ENCODE results near the gene ATN1.

Gene ATN1

DNA sequence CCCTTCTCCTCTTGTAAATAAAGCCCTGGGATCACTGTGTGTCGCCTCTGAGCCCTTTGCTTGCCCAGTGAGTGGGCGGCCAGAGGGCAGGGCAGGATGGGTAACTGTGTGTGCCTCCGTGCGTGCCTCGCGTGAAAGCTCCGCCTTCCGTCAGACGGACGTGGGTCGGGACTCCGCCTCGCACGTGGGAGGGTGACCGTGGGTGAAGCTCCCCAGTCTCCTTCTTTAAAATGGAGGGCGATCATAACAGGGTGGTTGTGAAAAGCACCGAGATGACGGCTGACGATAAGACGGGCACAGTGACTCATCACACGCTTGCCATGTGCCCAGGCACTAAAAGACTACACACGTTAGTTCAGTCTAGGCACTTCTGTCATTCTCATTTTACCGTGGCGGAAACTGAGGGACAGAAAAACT is 33.5 kb downstream of the ATN1 start:
- peaks cover 18% of the 10 kb centered on the region for H3K36me3 ChIP-seq (replicated peaks)
- H3K4me3 ChIP-seq (ENCODE audit: low read depth, low read length) = peak overlapping the region; percentile 45
- no peak for DNase-seq
- TF ChIP-seq, protein P1, sequence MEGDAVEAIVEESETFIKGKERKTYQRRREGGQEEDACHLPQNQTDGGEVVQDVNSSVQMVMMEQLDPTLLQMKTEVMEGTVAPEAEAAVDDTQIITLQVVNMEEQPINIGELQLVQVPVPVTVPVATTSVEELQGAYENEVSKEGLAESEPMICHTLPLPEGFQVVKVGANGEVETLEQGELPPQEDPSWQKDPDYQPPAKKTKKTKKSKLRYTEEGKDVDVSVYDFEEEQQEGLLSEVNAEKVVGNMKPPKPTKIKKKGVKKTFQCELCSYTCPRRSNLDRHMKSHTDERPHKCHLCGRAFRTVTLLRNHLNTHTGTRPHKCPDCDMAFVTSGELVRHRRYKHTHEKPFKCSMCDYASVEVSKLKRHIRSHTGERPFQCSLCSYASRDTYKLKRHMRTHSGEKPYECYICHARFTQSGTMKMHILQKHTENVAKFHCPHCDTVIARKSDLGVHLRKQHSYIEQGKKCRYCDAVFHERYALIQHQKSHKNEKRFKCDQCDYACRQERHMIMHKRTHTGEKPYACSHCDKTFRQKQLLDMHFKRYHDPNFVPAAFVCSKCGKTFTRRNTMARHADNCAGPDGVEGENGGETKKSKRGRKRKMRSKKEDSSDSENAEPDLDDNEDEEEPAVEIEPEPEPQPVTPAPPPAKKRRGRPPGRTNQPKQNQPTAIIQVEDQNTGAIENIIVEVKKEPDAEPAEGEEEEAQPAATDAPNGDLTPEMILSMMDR (IDR thresholded peaks at IDR 0.05; ENCODE audit: low read depth, low read length, missing control alignments) = no peak
- H3K27me3 ChIP-seq (replicated peaks) = no peaks in the 10 kb centered on the region
- H3K27ac ChIP-seq = peak overlapping the region; percentile 31
- in situ Hi-C loops (cut with HindIII; ENCODE audit: low pct_ligation_motif_present, low sequenced_read_pairs) = no loop called here

DNA sequence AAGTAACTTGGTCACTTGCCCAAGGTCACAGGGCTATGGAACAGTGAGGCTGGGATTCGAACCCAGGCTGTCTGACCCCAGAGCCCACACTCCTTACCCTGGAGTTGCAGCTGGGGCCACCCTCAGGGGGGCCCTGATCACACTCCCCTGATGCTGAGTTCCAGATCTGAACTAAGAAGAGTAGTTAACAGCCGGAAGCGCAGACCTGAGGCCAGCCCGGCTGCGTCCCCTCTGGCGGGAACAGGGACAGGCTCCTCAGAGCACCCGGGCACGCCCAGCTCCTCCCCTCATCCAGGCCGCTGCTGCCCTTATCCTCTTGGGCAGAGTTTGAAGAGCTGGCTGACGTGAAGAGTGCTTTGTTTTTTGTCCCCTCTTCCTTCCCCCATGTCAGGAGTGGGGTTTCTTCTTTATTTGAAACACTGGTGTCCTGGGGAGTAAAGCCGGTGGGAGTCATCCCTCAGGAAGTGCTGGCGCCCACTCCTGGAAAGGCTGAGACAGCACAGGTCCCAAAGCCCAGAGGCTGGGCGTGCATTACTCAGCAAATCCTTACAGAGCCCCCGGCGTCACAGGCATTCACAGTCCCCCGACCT is 34.0 kb downstream of the ATN1 start:
- TF ChIP-seq, protein P1 (IDR thresholded peaks at IDR 0.05; ENCODE audit: low read depth, low read length, missing control alignments) = peak; percentile 78
- peak; percentile 74 for DNase-seq
- in situ Hi-C loops (cut with HindIII; ENCODE audit: low pct_ligation_motif_present, low sequenced_read_pairs) = no loop called here
- Histone ChIP-seq H3K27me3 (replicated peaks) (no peaks in the 10 kb centered on the region), H3K4me3 (ENCODE audit: low read depth, low read length) (peak overlapping the region; percentile 45), H3K27ac (peak overlapping the region; percentile 31), H3K36me3 (replicated peaks) (peaks cover 23% of the 10 kb centered on the region)

GRCh38 chr12:6962285-6963015 is 34.7 kb downstream of the ATN1 start:
- in situ Hi-C loops (cut with HindIII; ENCODE audit: low pct_ligation_motif_present, low sequenced_read_pairs) = no loop called here
- Histone ChIP-seq H3K4me3 (ENCODE audit: low read depth, low read length) (no peak overlapping the region), H3K27me3 (replicated peaks) (no peaks in the 10 kb centered on the region), H3K27ac (peak overlapping the region; percentile 31), H3K36me3 (replicated peaks) (peaks cover 29% of the 10 kb centered on the region)
- TF ChIP-seq, protein P1 (IDR thresholded peaks at IDR 0.05; ENCODE audit: low read depth, low read length, missing control alignments) = no peak
- no peak for DNase-seq

DNA sequence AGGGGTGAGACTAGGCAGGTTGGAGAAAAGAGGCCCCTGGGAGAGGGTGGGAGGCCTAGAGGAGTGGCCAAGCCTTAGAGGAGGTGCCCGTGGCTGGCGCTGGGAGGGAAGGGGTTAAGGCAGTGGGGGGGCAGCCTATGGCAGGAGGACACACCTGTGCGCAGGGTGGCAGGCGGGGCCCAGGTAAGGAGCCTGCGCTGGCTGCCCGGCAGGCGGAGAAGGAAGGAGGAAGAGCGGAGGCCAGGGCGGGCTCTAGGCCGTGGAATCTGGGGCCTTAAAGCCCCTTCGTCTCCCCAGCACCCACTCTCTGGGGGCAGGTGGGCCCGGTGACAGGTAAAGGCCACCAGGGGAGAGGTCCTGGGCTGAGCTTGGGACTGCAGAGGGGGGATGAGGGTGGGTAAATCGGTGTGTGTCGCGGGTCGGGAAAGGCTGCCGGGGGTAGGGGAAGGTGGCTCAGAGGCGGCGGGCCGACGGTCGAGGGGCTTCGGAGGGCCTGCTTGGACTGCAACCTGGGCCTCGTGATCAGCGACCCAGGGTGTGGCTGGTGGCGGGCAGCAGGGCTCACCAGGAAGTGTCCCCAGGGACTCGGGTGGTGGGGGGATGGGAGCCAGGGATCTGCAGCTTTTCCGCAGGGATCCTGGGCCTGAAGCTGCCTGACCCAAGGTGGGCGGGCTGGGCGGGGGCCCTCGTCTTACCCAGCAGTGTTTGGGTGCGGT is 35.4 kb downstream of the ATN1 start:
- Histone ChIP-seq H3K27me3 (replicated peaks) (no peaks in the 10 kb centered on the region), H3K36me3 (replicated peaks) (peaks cover 36% of the 10 kb centered on the region), H3K27ac (no peak overlapping the region), H3K4me3 (ENCODE audit: low read depth, low read length) (no peak overlapping the region)
- DNase-seq = no peak
- in situ Hi-C loops (cut with HindIII; ENCODE audit: low pct_ligation_motif_present, low sequenced_read_pairs) = no loop called here
- TF ChIP-seq, protein P1 (IDR thresholded peaks at IDR 0.05; ENCODE audit: low read depth, low read length, missing control alignments) = no peak

- no peak for DNase-seq
- TF ChIP-seq, protein P1 (IDR thresholded peaks at IDR 0.05; ENCODE audit: low read depth, low read length, missing control alignments) = no peak
- in situ Hi-C loops (cut with HindIII; ENCODE audit: low pct_ligation_motif_present, low sequenced_read_pairs) = no loop called here
- H3K36me3 ChIP-seq (replicated peaks) = peaks cover 44% of the 10 kb centered on the region
- no peak overlapping the region for H3K27ac ChIP-seq
- H3K27me3 ChIP-seq (replicated peaks) = no peaks in the 10 kb centered on the region
- no peak overlapping the region for H3K4me3 ChIP-seq (ENCODE audit: low read depth, low read length)
Measured at GRCh38 chr12:6963791-6964413, 36.1 kb downstream of the ATN1 start.

Measured in brain microvascular endothelial cell (primary cell).